Ascending aorta (tissue), 2 donors: ENCODE results near the gene FASTKD3. TPM values are rescaled to one million over a fixed set of nuclear protein-coding genes. Genes with fewer than 3 reads are reported as not detected.

ENCODE experiments used
- DNase-seq, 2 donors: peaks; one replicate each; pipeline ENCODE4 v3.0.0-alpha.2; 2019; ENCODE audit warnings: low spot score in 2 of 2
- H3K27ac ChIP-seq, 2 donors: fragments of 200-600 bp; sonication (generic); one replicate each; pipeline ENCODE4 v1.5.1; 2016 to 2017; ENCODE audit warnings: mild to moderate bottlenecking in 1 of 2
- H3K27me3 ChIP-seq: fragments of 200-600 bp; sonication (generic); one replicate; pipeline ENCODE4 v1.5.1; 2017
- H3K36me3 ChIP-seq, 2 donors: fragments of 200-600 bp; sonication (generic); one replicate each; pipeline ENCODE4 v1.5.1; 2016
- H3K4me1 ChIP-seq, 2 donors: fragments of 200-600 bp; sonication (generic); one replicate each; pipeline ENCODE4 v1.5.1; 2016 to 2017; ENCODE audit warnings: mild to moderate bottlenecking in 1 of 2
- H3K4me3 ChIP-seq, 2 donors: fragments of 200-600 bp; sonication (generic); one replicate each; pipeline ENCODE4 v1.5.1; 2016 to 2017; ENCODE audit warnings: mild to moderate bottlenecking in 1 of 2
- H3K9me3 ChIP-seq, 2 donors: fragments of 200-600 bp; sonication (generic); one replicate each; pipeline ENCODE4 v1.5.1; 2016
- intact Hi-C: fragments of 100-400 bp; cut with DNase I; formaldehyde crosslinking; loops from one replicate; pipeline ENCODE4 v1.15.1; 2023
- total RNA-seq: library from RNA; depleted of rRNA; stranded (reverse); fragments of >200 nt; gene quantifications from one replicate; pipeline ENCODE4 v1.1.0, GENCODE V29; 2016
- TF ChIP-seq, protein P1 (sequence below), 3 experiments: fragments of 200-600 bp in 2 of 3; fragments of 450-650 bp in 1 of 3; sonication (generic) in 2 of 3; IDR thresholded peaks; one replicate each; pipeline ENCODE4 v1.5.1; 2016 to 2019; ENCODE audit warnings: antibody characterized with exemption in 3 of 3, mild to moderate bottlenecking in 1 of 3, moderate library complexity in 1 of 3

Gene FASTKD3
- total RNA-seq, 1 donor from 2014 or later: not detected

DNA sequence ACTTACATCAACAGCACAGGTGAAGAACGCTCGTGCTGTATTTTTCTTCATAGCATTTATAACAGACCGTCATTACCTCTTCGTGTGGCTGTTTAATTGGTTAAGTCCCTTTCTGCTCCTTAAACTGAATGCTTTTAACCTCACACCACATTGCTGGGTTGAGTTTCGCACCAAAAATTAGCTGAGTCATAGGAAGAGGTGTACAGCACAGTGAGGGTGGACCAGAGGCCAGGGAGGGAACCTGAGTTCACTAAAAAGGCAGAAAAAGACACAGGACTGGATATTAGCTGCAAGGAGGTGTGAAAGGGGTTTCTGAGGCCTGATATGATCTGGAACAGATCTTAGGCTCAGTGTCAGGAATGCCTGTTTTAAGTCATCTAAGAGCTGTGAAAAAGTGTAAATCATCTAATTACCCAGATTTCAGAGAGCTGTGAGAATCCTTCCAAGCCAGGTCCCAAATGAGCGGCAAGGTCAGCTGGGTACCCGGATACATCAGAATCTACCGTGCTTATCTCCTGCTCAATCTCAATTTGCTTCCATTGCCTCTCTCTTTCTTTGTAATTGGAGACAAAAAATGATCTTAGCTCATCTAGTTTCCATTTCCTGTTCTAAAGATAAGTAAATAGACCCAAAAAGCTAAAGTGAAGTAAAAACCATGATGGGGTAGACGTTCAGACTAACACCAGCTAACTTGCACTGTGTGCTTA, 10.8 kb downstream of the FASTKD3 start:
- Histone ChIP-seq H3K36me3 (peaks cover 25 to 33% of the 10 kb centered on the region in 2 donors), H3K9me3 (no peaks in the 10 kb centered on the region), H3K27ac (no peak overlapping the region), H3K4me1 (no peaks in the 10 kb centered on the region), H3K4me3 (no peak overlapping the region), H3K27me3 (no peaks in the 10 kb centered on the region)
- intact Hi-C loops: loop anchor here (10.0 kb wide), 1 partner anchor 463 kb away; the partner anchor contains the start of gene ADCY2
- TF ChIP-seq, protein P1, sequence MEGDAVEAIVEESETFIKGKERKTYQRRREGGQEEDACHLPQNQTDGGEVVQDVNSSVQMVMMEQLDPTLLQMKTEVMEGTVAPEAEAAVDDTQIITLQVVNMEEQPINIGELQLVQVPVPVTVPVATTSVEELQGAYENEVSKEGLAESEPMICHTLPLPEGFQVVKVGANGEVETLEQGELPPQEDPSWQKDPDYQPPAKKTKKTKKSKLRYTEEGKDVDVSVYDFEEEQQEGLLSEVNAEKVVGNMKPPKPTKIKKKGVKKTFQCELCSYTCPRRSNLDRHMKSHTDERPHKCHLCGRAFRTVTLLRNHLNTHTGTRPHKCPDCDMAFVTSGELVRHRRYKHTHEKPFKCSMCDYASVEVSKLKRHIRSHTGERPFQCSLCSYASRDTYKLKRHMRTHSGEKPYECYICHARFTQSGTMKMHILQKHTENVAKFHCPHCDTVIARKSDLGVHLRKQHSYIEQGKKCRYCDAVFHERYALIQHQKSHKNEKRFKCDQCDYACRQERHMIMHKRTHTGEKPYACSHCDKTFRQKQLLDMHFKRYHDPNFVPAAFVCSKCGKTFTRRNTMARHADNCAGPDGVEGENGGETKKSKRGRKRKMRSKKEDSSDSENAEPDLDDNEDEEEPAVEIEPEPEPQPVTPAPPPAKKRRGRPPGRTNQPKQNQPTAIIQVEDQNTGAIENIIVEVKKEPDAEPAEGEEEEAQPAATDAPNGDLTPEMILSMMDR (IDR thresholded peaks at IDR 0.05): no peak
- DNase-seq: no peak

DNA sequence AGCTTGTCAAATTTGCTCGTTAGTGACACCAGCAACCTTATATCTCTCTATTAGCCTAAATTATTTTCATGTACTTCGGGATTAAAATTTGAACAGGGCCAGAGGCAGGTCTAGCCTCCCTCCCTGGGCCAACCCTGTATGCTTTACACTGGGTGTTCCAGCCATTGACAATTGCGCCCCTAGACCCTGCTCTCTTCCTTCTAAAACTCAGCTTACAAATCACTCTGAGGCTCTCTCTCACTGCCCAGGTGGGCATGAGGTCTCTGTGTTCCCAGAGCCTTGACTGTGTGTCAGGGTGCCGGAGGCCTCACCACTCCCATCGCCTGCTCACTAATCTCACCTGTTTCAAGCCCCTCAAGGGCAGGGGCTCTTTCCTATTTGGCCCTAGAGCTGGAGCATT, 11.5 kb downstream of the FASTKD3 start:
- DNase-seq: no peak
- Histone ChIP-seq H3K9me3 (no peaks in the 10 kb centered on the region), H3K27me3 (no peaks in the 10 kb centered on the region), H3K27ac (no peak overlapping the region), H3K4me3 (no peak overlapping the region), H3K4me1 (no peaks in the 10 kb centered on the region), H3K36me3 (peaks cover 20 to 29% of the 10 kb centered on the region in 2 donors)
- intact Hi-C loops: loop anchor here (10.0 kb wide), 1 partner anchor 463 kb away; the partner anchor contains the start of gene ADCY2
- TF ChIP-seq, protein P1 (IDR thresholded peaks at IDR 0.05): no peak

DNA sequence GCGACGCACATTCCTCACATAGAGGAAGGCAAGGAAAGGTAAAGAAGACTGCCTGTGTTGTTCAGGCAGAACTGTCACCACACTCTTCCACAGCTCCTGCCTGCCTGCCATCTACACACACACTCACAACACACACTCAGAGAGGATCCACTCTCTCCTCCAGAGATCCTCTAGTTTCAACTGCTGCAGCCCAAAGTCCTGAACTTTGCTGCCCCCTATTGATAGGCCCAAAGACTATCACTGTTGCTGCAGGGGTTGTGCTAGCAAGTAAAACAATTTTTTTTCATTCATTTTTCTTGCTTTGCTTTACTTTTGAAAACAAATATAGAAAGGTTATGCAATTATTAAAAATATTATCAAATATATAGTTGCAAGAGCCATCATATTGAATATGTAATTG, 12.0 kb downstream of the FASTKD3 start:
- Histone ChIP-seq H3K9me3 (no peaks in the 10 kb centered on the region), H3K4me1 (no peaks in the 10 kb centered on the region), H3K27me3 (no peaks in the 10 kb centered on the region), H3K27ac (no peak overlapping the region), H3K36me3 (peaks cover 20 to 26% of the 10 kb centered on the region in 2 donors), H3K4me3 (no peak overlapping the region)
- DNase-seq: no peak
- TF ChIP-seq, protein P1 (IDR thresholded peaks at IDR 0.05): peak; percentile 31 to 41 (median 38)
- intact Hi-C loops: loop anchor here (10.0 kb wide), 1 partner anchor 462 kb away; the partner anchor contains the start of gene ADCY2

DNA sequence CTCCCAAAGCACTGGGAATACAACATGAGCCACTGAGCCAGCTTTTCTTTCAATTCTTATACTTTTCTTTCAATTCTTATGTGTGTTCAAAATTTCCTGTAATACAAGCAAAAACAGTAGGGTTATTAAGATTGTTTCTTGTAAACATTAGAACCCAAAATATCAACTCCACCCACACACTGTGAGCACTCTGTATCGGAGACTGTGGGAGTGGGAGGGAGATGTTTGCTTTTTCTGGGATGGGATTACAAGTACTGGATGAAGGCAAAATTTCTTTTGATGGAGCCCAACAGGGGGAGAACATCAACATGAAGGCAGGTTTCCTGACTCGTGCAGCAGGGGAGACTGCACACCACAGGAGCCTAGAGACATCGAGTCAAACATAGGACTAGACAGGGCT, 13.2 kb downstream of the FASTKD3 start:
- Histone ChIP-seq H3K27me3 (no peaks in the 10 kb centered on the region), H3K27ac (no peak overlapping the region), H3K4me3 (no peak overlapping the region), H3K9me3 (no peaks in the 10 kb centered on the region), H3K4me1 (no peaks in the 10 kb centered on the region), H3K36me3 (peaks cover 14 to 15% of the 10 kb centered on the region in 2 donors)
- TF ChIP-seq, protein P1 (IDR thresholded peaks at IDR 0.05): no peak
- no peak for DNase-seq
- intact Hi-C loops: loop anchor here (10.0 kb wide), 1 partner anchor 461 kb away; the partner anchor contains the start of gene ADCY2

DNA sequence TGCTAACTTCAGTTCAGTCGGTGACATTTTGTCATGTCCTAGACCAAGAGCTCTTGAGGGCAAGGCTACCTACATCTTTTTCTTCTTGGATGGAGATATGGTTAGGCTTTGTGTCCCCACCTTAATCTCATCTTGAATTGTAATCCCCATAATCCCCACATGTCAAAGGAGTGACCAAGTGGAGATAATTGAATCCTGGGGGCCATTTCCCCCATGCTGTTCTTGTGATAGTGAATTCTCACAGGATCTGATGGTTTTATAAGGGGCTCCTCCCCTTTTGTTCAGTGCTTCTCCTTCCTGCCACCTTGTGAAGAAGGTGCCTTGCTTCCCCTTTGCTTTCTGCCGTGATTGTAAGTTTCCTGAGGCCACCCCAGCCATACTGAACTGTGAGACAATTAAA, 15.8 kb downstream of the FASTKD3 start:
- Histone ChIP-seq H3K36me3 (peaks cover 0 to 2% of the 10 kb centered on the region in 2 donors), H3K4me1 (peaks cover 3 to 4% of the 10 kb centered on the region in 2 donors), H3K9me3 (no peaks in the 10 kb centered on the region), H3K4me3 (no peak overlapping the region), H3K27me3 (peaks cover 5% of the 10 kb centered on the region), H3K27ac (no peak overlapping the region)
- intact Hi-C loops: loop anchor here (10.0 kb wide), 1 partner anchor 458 kb away; the partner anchor contains the start of gene ADCY2
- DNase-seq: no peak
- TF ChIP-seq, protein P1 (IDR thresholded peaks at IDR 0.05): no peak
